SK-N-SH treated with all-trans-retinoic acid at 6 μM for 48 hours (cell line): Measurements from ENCODE around the gene PHF20.

ENCODE experiments used
- ATAC-seq: fragments of 200-7000 bp; cut with Tn5 transposase; 3 replicates; pipeline ENCODE4 v1.9.1; 2020; ENCODE audit warnings: mild to moderate bottlenecking, moderate library complexity
- ARNTL ChIP-seq: fragments of 450-650 bp; formaldehyde crosslinking; IDR thresholded peaks from 2 replicates; pipeline ENCODE4 v1.5.0; 2020; ENCODE audit warnings: low read depth, mild to moderate bottlenecking, moderate library complexity, borderline replicate concordance
- BACH2 ChIP-seq: fragments of 250-450 bp; sonication (Bioruptor Pico); IDR thresholded peaks from 2 replicates; pipeline ENCODE4 v1.9.0; 2021; ENCODE audit warnings: mild to moderate bottlenecking, borderline replicate concordance
- CSDC2 ChIP-seq: fragments of 250-450 bp; sonication (Bioruptor Pico); IDR thresholded peaks from 2 replicates; pipeline ENCODE4 v1.5.0; 2020; ENCODE audit warnings: mild to moderate bottlenecking, moderate library complexity
- ESRRG ChIP-seq: fragments of 250-450 bp; sonication (Bioruptor Pico); IDR thresholded peaks from 2 replicates; pipeline ENCODE4 v1.6.1; 2021; ENCODE audit warnings: mild to moderate bottlenecking
- GLIS3 ChIP-seq: fragments of 250-450 bp; sonication (Bioruptor Pico); IDR thresholded peaks from 2 replicates; pipeline ENCODE4 v1.5.0; 2020; ENCODE audit warnings: mild to moderate bottlenecking, moderate library complexity
- ISL1 ChIP-seq: fragments of 250-450 bp; sonication (Bioruptor Pico); IDR thresholded peaks from 2 replicates; pipeline ENCODE4 v2.1.2; 2022; ENCODE audit warnings: mild to moderate bottlenecking, moderate library complexity
- OSR1 ChIP-seq: fragments of 250-450 bp; sonication (Bioruptor Pico); IDR thresholded peaks from 2 replicates; pipeline ENCODE4 v1.8.0; 2022; ENCODE audit warnings: moderate library complexity, mild to moderate bottlenecking, inconsistent platforms
- PPARA ChIP-seq: fragments of 250-450 bp; sonication (Bioruptor Pico); IDR thresholded peaks from 2 replicates; pipeline ENCODE4 v1.5.0; 2020; ENCODE audit warnings: mild to moderate bottlenecking, borderline replicate concordance
- RARB ChIP-seq: fragments of 250-450 bp; sonication (Bioruptor Pico); IDR thresholded peaks from 2 replicates; pipeline ENCODE4 v1.8.0; 2021; ENCODE audit warnings: mild to moderate bottlenecking, moderate library complexity
- SNAI2 ChIP-seq: fragments of 250-450 bp; sonication (Bioruptor Pico); IDR thresholded peaks from 2 replicates; pipeline ENCODE4 v1.5.0; 2020; ENCODE audit warnings: mild to moderate bottlenecking, moderate library complexity
- TCF4 ChIP-seq: fragments of 250-450 bp; sonication (Bioruptor Pico); IDR thresholded peaks from 2 replicates; pipeline ENCODE4 v1.8.0; 2021; ENCODE audit warnings: mild to moderate bottlenecking, moderate library complexity, borderline replicate concordance
- ZC3H10 ChIP-seq: fragments of 250-450 bp; sonication (Bioruptor Pico); IDR thresholded peaks from 2 replicates; pipeline ENCODE4 v1.5.1; 2021; ENCODE audit warnings: mild to moderate bottlenecking, moderate library complexity
- ZFP3 ChIP-seq: fragments of 250-450 bp; sonication (Bioruptor Pico); IDR thresholded peaks from 2 replicates; pipeline ENCODE4 v1.5.0; 2020; ENCODE audit warnings: mild to moderate bottlenecking, moderate library complexity
- ZFP30 ChIP-seq: fragments of 450-650 bp; formaldehyde crosslinking; IDR thresholded peaks from 2 replicates; pipeline ENCODE4 v1.5.0; 2022; ENCODE audit warnings: mild to moderate bottlenecking, moderate library complexity
- ZNF565 ChIP-seq: fragments of 450-650 bp; formaldehyde crosslinking; conservative IDR thresholded peaks from 2 replicates; pipeline ENCODE4 v1.5.0; 2020; ENCODE audit warnings: low read depth, mild to moderate bottlenecking, moderate library complexity
- ZNF70 ChIP-seq: fragments of 450-650 bp; formaldehyde crosslinking; IDR thresholded peaks from 2 replicates; pipeline ENCODE4 v1.5.0; 2020; ENCODE audit warnings: mild to moderate bottlenecking, moderate library complexity
- ZNF8 ChIP-seq: fragments of 450-650 bp; formaldehyde crosslinking; IDR thresholded peaks from 2 replicates; pipeline ENCODE4 v1.5.0; 2020; ENCODE audit warnings: mild to moderate bottlenecking, moderate library complexity
- TF ChIP-seq, protein P1 (sequence below): fragments of 250-450 bp; sonication (Bioruptor Pico); IDR thresholded peaks from 2 replicates; pipeline ENCODE4 v1.8.0; 2021; ENCODE audit warnings: low read depth, mild to moderate bottlenecking, moderate library complexity, borderline replicate concordance
- TF ChIP-seq, protein P2 (sequence below): fragments of 250-450 bp; sonication (Bioruptor Pico); IDR thresholded peaks from 2 replicates; pipeline ENCODE4 v1.5.1; 2020; ENCODE audit warnings: low read depth, mild to moderate bottlenecking, moderate library complexity
- TF ChIP-seq, protein P3 (sequence below): fragments of 250-450 bp; sonication (Bioruptor Pico); IDR thresholded peaks from 2 replicates; pipeline ENCODE4 v1.5.0; 2020; ENCODE audit warnings: mild to moderate bottlenecking, moderate library complexity
- TF ChIP-seq, protein P4 (sequence below): fragments of 250-450 bp; sonication (Bioruptor Pico); IDR thresholded peaks from 2 replicates; pipeline ENCODE4 v1.5.1; 2021; ENCODE audit warnings: mild to moderate bottlenecking, moderate library complexity
- TF ChIP-seq, protein P5 (sequence below): fragments of 250-450 bp; sonication (Bioruptor Pico); IDR thresholded peaks from 2 replicates; pipeline ENCODE4 v1.8.0; 2020; ENCODE audit warnings: mild to moderate bottlenecking, moderate library complexity, borderline replicate concordance

PHF20 gene

DNA sequence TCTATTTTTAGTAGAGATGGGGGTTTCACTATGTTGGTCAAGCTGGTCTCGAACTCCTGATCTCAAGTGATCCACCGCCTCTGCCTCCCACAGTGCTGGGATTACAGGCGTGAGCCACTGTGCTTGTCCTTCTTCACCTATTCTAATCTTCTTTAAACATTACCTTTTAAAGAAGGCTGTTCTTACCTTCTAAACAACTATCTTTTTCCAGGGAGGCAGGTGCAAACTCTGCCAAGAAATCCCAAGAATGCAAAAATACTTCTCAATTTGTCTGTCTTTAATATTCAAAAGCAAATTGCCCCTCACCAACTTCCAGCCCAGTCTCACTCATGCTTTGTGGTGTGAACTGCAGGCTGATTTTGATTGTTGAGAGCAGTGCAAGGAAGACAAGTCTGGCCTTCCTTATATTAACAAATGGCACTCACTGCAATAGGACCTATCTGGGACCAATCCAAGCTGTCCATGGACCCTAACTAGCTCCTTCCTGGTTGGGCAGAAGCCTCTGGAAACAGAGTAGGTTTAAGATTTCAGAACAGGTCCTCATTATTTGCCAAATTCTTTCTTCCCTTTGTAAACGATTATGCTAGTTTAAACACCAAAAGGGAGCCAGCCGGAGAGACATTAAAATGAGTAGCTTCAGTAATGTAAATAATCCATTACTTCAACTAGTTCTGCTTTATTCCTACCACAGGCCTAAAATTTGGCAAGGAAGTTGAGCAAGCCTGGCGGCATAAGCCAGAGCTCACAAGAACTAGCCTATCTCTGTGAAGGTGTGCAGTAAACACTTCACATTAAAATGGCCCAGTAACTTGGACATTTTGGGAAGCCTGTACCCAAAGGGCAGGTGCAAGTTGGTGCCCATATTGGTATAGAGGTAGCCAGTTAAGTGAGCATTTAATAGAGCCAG, 180.9 kb downstream of the PHF20 start:
- ATAC-seq = no peak
- no peak for TF ChIP-seq RARB
- TF ChIP-seq ZNF8 (CRISPR knock-in tag) = no peak
- TF ChIP-seq PPARA = no peak
- TF ChIP-seq, protein P1, sequence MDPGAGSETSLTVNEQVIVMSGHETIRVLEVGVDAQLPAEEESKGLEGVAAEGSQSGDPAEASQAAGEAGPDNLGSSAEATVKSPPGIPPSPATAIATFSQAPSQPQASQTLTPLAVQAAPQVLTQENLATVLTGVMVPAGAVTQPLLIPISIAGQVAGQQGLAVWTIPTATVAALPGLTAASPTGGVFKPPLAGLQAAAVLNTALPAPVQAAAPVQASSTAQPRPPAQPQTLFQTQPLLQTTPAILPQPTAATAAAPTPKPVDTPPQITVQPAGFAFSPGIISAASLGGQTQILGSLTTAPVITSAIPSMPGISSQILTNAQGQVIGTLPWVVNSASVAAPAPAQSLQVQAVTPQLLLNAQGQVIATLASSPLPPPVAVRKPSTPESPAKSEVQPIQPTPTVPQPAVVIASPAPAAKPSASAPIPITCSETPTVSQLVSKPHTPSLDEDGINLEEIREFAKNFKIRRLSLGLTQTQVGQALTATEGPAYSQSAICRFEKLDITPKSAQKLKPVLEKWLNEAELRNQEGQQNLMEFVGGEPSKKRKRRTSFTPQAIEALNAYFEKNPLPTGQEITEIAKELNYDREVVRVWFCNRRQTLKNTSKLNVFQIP (CRISPR knock-in tag) = no peak
- TF ChIP-seq ZFP3 (CRISPR knock-in tag) = no peak
- TF ChIP-seq ESRRG (CRISPR knock-in tag) = no peak
- no peak for TF ChIP-seq BACH2 (CRISPR knock-in tag)
- no peak for TF ChIP-seq ZFP30 (CRISPR knock-in tag)
- no peak for TF ChIP-seq SNAI2 (CRISPR knock-in tag)
- TF ChIP-seq ZNF565 = no peak
- no peak for TF ChIP-seq ZNF70 (CRISPR knock-in tag)
- TF ChIP-seq, protein P2, sequence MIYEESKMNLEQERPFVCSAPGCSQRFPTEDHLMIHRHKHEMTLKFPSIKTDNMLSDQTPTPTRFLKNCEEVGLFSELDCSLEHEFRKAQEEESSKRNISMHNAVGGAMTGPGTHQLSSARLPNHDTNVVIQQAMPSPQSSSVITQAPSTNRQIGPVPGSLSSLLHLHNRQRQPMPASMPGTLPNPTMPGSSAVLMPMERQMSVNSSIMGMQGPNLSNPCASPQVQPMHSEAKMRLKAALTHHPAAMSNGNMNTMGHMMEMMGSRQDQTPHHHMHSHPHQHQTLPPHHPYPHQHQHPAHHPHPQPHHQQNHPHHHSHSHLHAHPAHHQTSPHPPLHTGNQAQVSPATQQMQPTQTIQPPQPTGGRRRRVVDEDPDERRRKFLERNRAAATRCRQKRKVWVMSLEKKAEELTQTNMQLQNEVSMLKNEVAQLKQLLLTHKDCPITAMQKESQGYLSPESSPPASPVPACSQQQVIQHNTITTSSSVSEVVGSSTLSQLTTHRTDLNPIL = no peak
- TF ChIP-seq, protein P3, sequence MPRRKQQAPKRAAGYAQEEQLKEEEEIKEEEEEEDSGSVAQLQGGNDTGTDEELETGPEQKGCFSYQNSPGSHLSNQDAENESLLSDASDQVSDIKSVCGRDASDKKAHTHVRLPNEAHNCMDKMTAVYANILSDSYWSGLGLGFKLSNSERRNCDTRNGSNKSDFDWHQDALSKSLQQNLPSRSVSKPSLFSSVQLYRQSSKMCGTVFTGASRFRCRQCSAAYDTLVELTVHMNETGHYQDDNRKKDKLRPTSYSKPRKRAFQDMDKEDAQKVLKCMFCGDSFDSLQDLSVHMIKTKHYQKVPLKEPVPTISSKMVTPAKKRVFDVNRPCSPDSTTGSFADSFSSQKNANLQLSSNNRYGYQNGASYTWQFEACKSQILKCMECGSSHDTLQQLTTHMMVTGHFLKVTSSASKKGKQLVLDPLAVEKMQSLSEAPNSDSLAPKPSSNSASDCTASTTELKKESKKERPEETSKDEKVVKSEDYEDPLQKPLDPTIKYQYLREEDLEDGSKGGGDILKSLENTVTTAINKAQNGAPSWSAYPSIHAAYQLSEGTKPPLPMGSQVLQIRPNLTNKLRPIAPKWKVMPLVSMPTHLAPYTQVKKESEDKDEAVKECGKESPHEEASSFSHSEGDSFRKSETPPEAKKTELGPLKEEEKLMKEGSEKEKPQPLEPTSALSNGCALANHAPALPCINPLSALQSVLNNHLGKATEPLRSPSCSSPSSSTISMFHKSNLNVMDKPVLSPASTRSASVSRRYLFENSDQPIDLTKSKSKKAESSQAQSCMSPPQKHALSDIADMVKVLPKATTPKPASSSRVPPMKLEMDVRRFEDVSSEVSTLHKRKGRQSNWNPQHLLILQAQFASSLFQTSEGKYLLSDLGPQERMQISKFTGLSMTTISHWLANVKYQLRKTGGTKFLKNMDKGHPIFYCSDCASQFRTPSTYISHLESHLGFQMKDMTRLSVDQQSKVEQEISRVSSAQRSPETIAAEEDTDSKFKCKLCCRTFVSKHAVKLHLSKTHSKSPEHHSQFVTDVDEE (CRISPR knock-in tag) = no peak
- TF ChIP-seq, protein P4, sequence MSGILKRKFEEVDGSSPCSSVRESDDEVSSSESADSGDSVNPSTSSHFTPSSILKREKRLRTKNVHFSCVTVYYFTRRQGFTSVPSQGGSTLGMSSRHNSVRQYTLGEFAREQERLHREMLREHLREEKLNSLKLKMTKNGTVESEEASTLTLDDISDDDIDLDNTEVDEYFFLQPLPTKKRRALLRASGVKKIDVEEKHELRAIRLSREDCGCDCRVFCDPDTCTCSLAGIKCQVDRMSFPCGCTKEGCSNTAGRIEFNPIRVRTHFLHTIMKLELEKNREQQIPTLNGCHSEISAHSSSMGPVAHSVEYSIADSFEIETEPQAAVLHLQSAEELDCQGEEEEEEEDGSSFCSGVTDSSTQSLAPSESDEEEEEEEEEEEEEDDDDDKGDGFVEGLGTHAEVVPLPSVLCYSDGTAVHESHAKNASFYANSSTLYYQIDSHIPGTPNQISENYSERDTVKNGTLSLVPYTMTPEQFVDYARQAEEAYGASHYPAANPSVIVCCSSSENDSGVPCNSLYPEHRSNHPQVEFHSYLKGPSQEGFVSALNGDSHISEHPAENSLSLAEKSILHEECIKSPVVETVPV (CRISPR knock-in tag) = no peak
- TF ChIP-seq GLIS3 (CRISPR knock-in tag) = no peak
- no peak for TF ChIP-seq TCF4 (CRISPR knock-in tag)
- no peak for TF ChIP-seq ZC3H10
- TF ChIP-seq CSDC2 = no peak
- TF ChIP-seq, protein P5, sequence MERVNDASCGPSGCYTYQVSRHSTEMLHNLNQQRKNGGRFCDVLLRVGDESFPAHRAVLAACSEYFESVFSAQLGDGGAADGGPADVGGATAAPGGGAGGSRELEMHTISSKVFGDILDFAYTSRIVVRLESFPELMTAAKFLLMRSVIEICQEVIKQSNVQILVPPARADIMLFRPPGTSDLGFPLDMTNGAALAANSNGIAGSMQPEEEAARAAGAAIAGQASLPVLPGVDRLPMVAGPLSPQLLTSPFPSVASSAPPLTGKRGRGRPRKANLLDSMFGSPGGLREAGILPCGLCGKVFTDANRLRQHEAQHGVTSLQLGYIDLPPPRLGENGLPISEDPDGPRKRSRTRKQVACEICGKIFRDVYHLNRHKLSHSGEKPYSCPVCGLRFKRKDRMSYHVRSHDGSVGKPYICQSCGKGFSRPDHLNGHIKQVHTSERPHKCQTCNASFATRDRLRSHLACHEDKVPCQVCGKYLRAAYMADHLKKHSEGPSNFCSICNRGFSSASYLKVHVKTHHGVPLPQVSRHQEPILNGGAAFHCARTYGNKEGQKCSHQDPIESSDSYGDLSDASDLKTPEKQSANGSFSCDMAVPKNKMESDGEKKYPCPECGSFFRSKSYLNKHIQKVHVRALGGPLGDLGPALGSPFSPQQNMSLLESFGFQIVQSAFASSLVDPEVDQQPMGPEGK (CRISPR knock-in tag) = no peak
- TF ChIP-seq, all 23 proteins: peak for 0

DNA sequence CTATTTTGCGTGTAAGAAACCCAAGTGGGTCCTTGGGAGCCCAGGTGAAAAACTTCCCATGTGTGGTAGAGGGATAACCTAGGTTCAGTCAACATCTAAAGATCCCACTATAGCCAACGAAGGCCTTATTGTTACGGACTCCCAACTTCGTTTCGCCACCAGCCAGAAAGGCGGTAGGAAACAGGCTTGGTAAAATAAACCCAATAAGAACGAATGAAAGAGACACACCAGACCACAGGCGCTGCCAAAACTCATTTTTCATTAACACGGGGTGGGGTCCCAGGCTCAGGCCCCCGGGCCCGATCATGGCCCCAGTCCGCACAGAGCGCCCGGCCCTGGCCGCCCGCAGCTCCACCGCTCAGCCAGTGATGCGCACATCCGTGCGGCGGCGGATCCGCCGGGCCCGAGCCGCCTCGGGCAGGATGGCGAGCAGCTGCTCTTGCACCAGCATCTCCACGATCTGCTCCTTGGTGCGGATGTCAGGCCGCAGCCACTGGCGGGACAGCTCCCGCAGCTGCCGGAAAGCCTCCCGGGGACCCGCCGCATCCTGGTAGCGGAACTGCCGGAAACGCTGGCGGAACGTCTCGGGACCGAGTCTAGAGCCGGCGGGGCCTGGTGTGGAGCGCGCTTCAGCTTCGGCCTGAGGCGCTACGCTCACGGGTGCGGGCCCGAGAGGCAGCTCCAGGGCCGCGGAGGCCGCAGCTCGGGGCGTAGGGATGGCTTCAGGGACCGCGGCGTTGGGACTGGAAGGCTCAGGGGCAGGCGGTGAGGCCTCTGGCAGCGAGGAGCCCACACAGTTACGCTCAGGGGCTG, 181.8 kb downstream of the PHF20 start:
- peak; percentile 46 for ATAC-seq
- TF ChIP-seq ZC3H10 (no peak), ZFP3 (CRISPR knock-in tag) (no peak), ARNTL (CRISPR knock-in tag) (no peak), ZNF70 (CRISPR knock-in tag) (no peak), TCF4 (CRISPR knock-in tag) (no peak), CSDC2 (no peak), ISL1 (no peak), ESRRG (CRISPR knock-in tag) (no peak), OSR1 (CRISPR knock-in tag) (no peak), SNAI2 (CRISPR knock-in tag) (no peak)
- TF ChIP-seq, protein P1 (CRISPR knock-in tag) = no peak
- TF ChIP-seq, protein P5 (CRISPR knock-in tag) = no peak
